ENCODE data around the gene MTCL1. TPM values are rescaled to one million over a fixed set of nuclear protein-coding genes. Genes with fewer than 3 reads are reported as not detected.
A peak's percentile ranks its signal among the peaks of the same experiment; 100 is the strongest.

The MTCL1 gene
- total and polyA plus RNA-seq, 9 of the 15 experiments (the other 6 are each of a cell fraction or from before 2014, with no cell fraction given): 0.21 to 7.4 (median 3.7) TPM

DNA sequence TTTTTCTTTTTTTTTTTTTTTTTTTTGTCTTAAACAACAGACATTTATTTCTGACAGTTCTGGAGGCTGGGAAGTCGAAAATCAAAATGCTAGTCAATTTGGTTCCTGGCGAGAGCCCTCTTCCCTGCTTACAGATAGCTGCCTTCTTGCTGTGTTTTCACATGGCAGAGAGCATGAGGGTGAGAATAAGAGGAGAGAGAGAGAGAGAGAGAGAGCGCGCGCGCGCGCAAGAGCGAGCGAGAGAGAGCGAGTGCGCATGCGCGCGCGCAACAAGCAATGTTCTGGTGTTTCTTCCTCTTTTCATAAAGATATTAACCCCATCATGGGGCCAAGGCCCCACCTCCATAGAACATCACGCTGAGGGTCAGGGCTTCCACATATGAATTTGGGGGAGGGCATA, 20.9 kb downstream of the MTCL1 start (continued):
- no peak for TF ChIP-seq ZNF347 (CRISPR knock-in tag; IDR thresholded peaks at IDR 0.05; ENCODE audit: low read depth)
- TF ChIP-seq XRCC4 (IDR thresholded peaks at IDR 0.05; ENCODE audit: extremely low read depth, insufficient read depth, insufficient read length): no peak

DNA sequence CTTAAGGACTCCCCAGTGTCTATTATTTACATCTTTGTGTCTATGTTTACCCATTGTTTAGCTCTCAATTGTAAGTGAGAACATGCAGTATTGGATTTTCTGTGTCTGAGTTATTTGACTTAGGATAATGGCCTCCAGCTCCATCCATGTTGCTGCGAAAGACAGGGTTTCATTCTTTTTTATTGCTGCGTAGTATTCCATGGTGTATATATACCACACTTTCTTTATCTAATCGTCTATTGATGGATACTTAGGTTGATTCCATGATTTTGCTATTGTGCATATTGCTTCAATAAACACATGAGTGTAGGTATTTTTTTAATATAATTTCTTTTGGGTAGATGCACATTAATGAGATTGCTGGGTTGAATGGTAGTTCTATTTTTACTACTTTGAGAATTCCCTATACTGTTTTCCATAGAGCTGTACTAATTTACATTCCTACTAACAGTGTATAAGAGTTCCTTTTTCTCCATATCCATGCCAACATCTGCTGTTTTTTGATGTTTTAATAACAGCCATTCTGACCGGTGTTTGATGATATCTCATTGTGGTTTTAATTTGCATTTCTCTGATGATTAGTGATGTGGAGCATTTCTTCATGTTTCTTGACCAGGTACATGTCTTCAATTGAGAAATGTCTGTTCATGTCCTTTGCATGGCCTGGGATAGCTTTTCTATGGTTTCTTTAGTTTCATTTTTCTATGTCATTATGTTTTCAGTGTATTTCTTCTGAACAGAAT, 21.8 kb downstream of the MTCL1 start:
- in situ Hi-C loops (cut with MboI): no loop called here
- Histone ChIP-seq H3K9ac (ENCODE audit: insufficient read depth in 1 of 2, low read depth in 2 of 2, low read length in 2 of 2) (no peak overlapping the region), H2AFZ (ENCODE audit: low read depth, low read length) (no peak overlapping the region), H3K4me2 (ENCODE audit: insufficient read depth, low read length) (no peak overlapping the region), H4K20me1 (replicated peaks; ENCODE audit: control insufficient read depth, insufficient read depth, low read length) (no peaks in the 10 kb centered on the region), H3K4me3 (no peak overlapping the region), H3K27me3 (ENCODE audit: control insufficient read depth in 2 of 2, insufficient read depth in 2 of 2, low read length in 2 of 2) (0 out of 5 replicates have a peak, but pooled peaks cover 0 to 4% of the 10 kb centered on the region in 2 experiments), H3K9me1 (ENCODE audit: control insufficient read depth, insufficient read depth, low read length) (no peaks in the 10 kb centered on the region), H3K9me3 (replicated peaks; ENCODE audit: control insufficient read depth, insufficient read depth, low read depth, low read length) (no peaks in the 10 kb centered on the region), H3K4me1 (replicated peaks in 1 of 2; ENCODE audit: control insufficient read depth in 2 of 2, insufficient read depth in 2 of 2, low read length in 2 of 2) (peaks cover 9 to 14% of the 10 kb centered on the region in 2 experiments; a peak in 4 of 5 replicates), H3K27ac (ENCODE audit: extremely low read depth, low read depth, low read length) (no peak overlapping the region), H3K79me2 (ENCODE audit: control insufficient read depth, insufficient read depth, low read length) (no peaks in the 10 kb centered on the region), H3K36me3 (ENCODE audit: control insufficient read depth, insufficient read depth, low read length) (no peaks in the 10 kb centered on the region)
- ATAC-seq: no peak
- CTCF ChIA-PET (ENCODE audit: low intra/inter-chr PET ratio): no interaction called here
- FAIRE-seq: no peak
- intact Hi-C loops (cut with micrococcal nuclease): no loop called here
- POLR2A ChIA-PET: interaction anchor here (1.4 kb wide), 1 partner anchor 15 kb away, joined by 4 read pairs; no protein-coding TSS in a partner anchor
- BruUV-seq (replicated peaks): no TSS peak
- no peak for DNase-seq (ENCODE audit: extremely low read depth in 1 of 4, low spot score in 3 of 4)
- 53% methylated on average over 4 of the region's 4 CpGs for WGBS (ENCODE audit: insufficient coverage, low coverage, missing lambda C conversion rate)
- TF ChIP-seq, protein P1, sequence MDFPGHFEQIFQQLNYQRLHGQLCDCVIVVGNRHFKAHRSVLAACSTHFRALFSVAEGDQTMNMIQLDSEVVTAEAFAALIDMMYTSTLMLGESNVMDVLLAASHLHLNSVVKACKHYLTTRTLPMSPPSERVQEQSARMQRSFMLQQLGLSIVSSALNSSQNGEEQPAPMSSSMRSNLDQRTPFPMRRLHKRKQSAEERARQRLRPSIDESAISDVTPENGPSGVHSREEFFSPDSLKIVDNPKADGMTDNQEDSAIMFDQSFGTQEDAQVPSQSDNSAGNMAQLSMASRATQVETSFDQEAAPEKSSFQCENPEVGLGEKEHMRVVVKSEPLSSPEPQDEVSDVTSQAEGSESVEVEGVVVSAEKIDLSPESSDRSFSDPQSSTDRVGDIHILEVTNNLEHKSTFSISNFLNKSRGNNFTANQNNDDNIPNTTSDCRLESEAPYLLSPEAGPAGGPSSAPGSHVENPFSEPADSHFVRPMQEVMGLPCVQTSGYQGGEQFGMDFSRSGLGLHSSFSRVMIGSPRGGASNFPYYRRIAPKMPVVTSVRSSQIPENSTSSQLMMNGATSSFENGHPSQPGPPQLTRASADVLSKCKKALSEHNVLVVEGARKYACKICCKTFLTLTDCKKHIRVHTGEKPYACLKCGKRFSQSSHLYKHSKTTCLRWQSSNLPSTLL (IDR thresholded peaks at IDR 0.05): no peak
- TF ChIP-seq ADNP (tag; IDR thresholded peaks at IDR 0.05) (0 out of 2 replicates have a peak, but pooled peaks have one; percentile 29), ZNF146 (CRISPR knock-in tag; IDR thresholded peaks at IDR 0.05; ENCODE audit: unreplicated experiment) (peak; percentile 94), RBM25 (IDR thresholded peaks at IDR 0.05; ENCODE audit: low read depth, low read length, severe bottlenecking) (peak; percentile 67)
- TF ChIP-seq, protein P2, sequence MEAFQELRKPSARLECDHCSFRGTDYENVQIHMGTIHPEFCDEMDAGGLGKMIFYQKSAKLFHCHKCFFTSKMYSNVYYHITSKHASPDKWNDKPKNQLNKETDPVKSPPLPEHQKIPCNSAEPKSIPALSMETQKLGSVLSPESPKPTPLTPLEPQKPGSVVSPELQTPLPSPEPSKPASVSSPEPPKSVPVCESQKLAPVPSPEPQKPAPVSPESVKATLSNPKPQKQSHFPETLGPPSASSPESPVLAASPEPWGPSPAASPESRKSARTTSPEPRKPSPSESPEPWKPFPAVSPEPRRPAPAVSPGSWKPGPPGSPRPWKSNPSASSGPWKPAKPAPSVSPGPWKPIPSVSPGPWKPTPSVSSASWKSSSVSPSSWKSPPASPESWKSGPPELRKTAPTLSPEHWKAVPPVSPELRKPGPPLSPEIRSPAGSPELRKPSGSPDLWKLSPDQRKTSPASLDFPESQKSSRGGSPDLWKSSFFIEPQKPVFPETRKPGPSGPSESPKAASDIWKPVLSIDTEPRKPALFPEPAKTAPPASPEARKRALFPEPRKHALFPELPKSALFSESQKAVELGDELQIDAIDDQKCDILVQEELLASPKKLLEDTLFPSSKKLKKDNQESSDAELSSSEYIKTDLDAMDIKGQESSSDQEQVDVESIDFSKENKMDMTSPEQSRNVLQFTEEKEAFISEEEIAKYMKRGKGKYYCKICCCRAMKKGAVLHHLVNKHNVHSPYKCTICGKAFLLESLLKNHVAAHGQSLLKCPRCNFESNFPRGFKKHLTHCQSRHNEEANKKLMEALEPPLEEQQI (IDR thresholded peaks at IDR 0.05): no peak

Data from K562 (cell line).